Right renal pelvis (tissue), 4 donors: ENCODE measurements around the gene NINJ1. TPM values are rescaled to one million over a fixed set of nuclear protein-coding genes. Genes with fewer than 3 reads are reported as not detected.

Experiments used
- DNase-seq, 4 donors: peaks; one replicate each; pipeline ENCODE4 v3.0.0-alpha.2; 2013; ENCODE audit warnings: low read depth in 4 of 4, low spot score in 3 of 4, missing footprints in 1 of 4
- polyA plus RNA-seq, 4 donors: library from polyadenylated mRNA; unstranded; fragments of 120-200 nt; gene quantifications; one replicate each; pipeline ENCODE4 v1.2.1, GENCODE V29; 2013; ENCODE audit not compliant: insufficient read length in 4 of 4

Gene NINJ1
- polyA plus RNA-seq, 4 donors, result 43.9 to 57.7 (median 44.8) TPM

- DNase-seq, result no peak
Observed at GRCh38 chr9:93091453-93092081, 42.5 kb downstream of the NINJ1 start.

DNA sequence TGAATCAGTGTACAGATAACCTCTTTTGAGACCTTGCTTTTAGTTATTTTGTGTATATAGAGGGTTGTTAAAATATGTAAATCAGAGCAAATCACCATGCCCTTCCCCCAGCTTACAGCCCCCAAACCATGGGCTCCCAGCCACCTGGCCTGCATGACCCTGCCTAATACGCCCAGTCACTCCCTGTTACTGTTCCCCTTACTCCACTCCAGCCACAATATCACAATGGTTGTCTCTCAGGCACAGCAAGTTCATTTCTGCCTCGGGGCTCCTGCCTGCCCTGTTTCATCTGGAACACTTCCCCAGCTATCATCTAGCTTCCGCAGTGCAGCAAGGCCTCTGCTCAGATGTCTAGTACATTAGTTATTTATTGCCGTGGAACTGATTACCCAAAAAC lies 43.0 kb downstream of the NINJ1 start:
- no peak for DNase-seq

- no peak for DNase-seq
Observed at GRCh38 chr9:93090091-93090655, 43.9 kb downstream of the NINJ1 start.

GRCh38 chr9:93089481-93089991 lies 44.5 kb downstream of the NINJ1 start:
- DNase-seq, result no peak

DNA sequence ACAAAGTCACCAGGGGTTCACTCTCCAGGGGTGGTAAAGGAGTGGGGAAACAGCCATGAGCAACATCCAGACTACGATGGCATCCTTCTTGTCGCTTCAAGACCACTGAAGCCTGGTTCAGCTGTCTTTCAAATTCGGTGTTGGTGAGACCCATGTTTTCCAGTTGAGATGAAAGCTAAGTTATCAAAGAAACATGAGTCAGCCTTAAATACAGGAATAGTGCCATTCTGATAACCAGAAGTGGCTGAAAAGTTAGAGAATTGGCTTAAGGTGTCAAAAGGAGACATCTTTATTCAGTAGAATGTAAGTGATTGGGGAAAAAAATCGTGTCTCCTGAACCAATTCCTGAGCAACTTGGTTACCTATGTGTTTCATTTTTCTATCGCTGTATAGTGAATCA lies 45.0 kb downstream of the NINJ1 start:
- no peak for DNase-seq

DNA sequence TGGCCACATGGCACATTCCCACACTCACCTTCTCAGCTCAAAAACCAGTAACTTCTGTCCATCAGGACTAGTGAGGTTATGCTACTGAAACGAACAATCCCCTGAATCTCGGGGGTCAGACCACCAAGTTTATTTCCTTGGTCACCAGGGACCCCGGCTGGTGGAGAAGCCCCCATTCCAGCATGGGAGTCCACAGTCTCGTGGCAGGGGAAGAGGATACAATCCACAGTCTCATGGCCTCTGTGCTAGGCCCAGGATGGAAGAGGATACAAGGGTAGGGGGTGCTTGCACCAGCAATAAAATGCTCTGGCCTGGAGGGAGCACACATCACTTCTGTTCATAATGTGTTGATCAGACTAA lies 45.4 kb downstream of the NINJ1 start:
- no peak for DNase-seq

- DNase-seq, result no peak
Observed at GRCh38 chr9:93087971-93088655, 45.9 kb downstream of the NINJ1 start.

- DNase-seq, result no peak
Observed at GRCh38 chr9:93086447-93087224, 47.4 kb downstream of the NINJ1 start.

- DNase-seq, result no peak
Observed at GRCh38 chr9:93085676-93086075, 48.4 kb downstream of the NINJ1 start.

DNA sequence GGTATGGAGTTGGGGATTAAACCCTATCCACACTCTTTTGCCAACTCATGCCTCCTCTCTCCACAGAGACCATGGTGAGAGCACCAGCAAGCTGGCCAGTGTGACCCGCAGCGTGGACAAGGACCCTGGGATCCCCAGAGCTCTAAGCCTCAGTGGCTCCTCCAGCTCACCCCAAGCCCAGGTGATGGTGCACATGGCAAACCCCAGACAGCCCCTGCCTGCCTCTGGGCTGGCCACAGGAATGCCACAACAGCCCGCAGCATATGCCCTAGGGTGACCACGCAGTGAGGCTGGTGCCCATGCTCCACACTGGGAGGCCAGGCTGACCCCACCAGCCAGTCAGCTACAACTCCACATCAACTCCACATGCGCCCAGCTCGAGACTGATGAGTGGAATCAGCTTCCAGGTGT lies 49.6 kb downstream of the NINJ1 start:
- DNase-seq, result no peak

- no peak for DNase-seq
Observed at GRCh38 chr9:93083592-93084470, 50.2 kb downstream of the NINJ1 start.

DNA sequence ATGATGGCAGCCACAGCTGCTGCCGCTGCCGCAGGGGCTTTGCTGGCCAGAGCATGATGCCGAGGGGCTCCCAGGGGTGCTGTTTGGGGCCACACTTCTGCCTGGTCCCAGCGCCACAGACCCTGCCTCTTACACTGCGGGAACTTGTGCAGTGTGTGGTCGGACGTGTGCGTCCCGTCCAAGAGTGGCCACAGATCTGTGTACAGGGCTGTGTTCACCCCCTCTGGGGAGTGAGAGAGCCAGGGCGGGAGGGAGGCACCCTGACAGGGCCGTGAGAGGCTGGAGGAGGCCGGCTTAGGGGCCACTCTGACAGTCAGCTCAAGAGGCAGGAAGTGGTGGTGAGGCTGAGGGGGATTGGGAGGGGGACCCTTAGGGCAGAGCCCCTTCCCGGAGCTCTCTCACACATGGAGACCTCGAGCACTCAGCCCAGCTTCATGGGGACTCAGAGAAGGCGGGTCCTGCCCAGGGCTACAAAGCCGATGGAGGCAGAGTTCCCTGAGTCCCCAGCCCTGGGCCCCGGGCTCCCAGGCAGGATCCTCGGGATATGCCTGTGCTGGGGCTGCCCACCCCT lies 51.1 kb downstream of the NINJ1 start:
- no peak for DNase-seq

DNA sequence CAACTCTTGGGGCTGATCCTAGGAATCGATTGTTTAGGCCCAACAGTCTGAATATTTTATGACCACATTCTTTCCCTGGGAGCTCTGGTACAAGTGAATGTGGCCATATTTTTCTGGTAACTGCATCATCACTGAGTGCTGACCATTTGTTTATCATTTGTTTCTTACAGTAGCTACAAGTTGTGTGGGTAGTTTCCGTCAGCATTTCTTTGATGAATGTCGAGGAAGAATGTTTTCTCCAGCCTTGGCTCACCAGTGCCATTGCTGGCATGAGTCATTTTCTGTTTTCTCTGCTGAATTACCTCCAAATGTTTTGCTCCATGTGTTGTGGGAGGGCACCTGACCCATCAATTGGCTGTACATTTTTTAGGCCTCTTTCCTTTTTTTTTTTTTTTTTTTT lies 52.1 kb downstream of the NINJ1 start:
- DNase-seq, result no peak

- DNase-seq, result no peak
Observed at GRCh38 chr9:93081081-93081529, 52.9 kb downstream of the NINJ1 start.

- DNase-seq, result no peak
Observed at GRCh38 chr9:93080406-93080805, 53.6 kb downstream of the NINJ1 start.

DNA sequence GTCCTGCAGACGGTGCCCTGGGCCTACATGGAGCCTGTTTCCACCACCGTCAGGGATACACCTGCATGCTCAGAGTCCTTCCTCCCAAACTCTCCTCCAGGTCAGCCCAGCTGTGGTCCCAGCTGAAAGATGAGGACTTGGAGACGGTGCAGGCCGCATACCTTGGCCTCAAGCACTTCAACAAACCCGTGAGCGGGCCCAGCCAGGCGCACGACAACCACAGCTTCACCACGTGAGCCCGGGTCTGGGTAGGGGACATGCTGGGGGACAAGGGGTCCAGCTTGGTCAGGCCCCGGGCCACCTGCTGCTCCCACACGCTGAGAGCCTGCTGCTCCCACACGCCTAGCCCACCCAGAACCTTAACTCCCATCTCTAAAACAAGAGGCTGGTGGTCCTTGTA lies 54.7 kb downstream of the NINJ1 start:
- no peak for DNase-seq

DNA sequence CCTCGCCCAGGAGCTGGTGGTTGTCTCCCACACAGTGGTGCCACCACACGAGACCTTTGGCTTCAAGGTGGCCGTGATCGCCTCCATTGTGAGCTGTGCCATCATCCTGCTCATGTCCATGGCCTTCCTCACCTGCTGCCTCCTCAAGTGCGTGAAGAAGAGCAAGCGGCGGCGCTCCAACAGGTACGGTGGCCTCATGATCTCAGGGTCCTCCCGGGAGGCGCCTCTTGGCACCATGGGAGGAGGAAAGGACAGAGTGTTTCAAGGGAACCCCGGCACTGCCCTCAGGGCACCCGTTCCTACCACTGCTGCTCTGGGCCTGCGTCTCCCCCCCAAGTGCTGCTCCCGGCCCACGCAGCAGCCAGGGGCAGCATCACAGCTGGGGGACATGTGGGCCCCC lies 56.2 kb downstream of the NINJ1 start:
- no peak for DNase-seq

DNA sequence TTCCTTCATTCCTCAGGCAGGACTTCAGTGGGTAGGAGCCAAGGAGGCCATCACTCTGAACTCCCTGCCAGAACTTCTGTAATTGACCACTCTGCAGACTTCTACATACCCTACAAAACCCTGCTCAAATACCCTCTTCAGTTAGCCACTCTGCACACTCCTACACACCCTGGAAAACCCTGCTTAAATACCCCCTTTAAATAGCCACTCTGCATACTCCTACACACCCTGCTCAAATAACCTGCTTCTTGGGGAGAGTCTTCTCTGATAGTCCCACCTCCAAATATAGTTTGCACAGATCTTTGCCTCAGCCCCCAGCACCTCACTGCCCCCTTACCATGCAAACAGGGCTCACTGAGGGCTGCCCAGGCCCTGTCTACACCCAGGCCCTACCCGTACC lies 56.7 kb downstream of the NINJ1 start:
- no peak for DNase-seq

GRCh38 chr9:93076792-93077128 lies 57.3 kb downstream of the NINJ1 start:
- DNase-seq, result no peak
